HepG2 (cell line): Measurements from ENCODE around the gene HELZ2.

Source experiments
- KIAA2018 ChIP-seq: sonication (generic); formaldehyde crosslinking; IDR thresholded peaks from 2 replicates; pipeline ENCODE4 v1.5.0; 2020; ENCODE audit warnings: mild to moderate bottlenecking, missing genetic modification reagents, borderline replicate concordance
- POLR2AphosphoS5 ChIP-seq: IDR thresholded peaks from 2 replicates; pipeline ENCODE4 v1.6.1; 2012; ENCODE audit warnings: low read depth, low read length
- ZNF136 ChIP-seq: sonication (generic); formaldehyde crosslinking; IDR thresholded peaks from 2 replicates; pipeline ENCODE4 v1.8.1; 2022; ENCODE audit warnings: low read depth, mild to moderate bottlenecking, moderate library complexity, missing genetic modification reagents

GRCh38 chr20:63549019-63549418 is 25.0 kb downstream of the HELZ2 start:
- TF ChIP-seq POLR2AphosphoS5 (no peak), ZNF136 (CRISPR knock-in tag) (no peak), KIAA2018 (CRISPR knock-in tag) (no peak)
